Astrocyte (in vitro differentiated cells and primary cell): ENCODE measurements around the gene B3GNT7. TPM values are rescaled to one million over a fixed set of nuclear protein-coding genes. Genes with fewer than 3 reads are reported as not detected.

Source experiments
- DNase-seq: peaks from one replicate; pipeline ENCODE4 v3.0.0-alpha.2; 2010; ENCODE audit warnings: low read depth
- FAIRE-seq: peaks from 2 replicates; lab custom pipeline; 2011; peaks lifted over from hg19 to GRCh38; lab: Jason Lieb, UNC
- H2AFZ ChIP-seq: 2 replicates; pipeline ENCODE4 v1.6.0; 2012; ENCODE audit warnings: low read depth, low read length, inconsistent platforms
- H3K27ac ChIP-seq: 2 replicates; pipeline ENCODE4 v1.5.1; 2011; ENCODE audit warnings: low read depth, low read length, inconsistent platforms
- H3K27me3 ChIP-seq: 2 replicates; pipeline ENCODE4 v1.6.0; 2011; ENCODE audit warnings: low read length, inconsistent platforms; ENCODE audit not compliant: insufficient read depth
- H3K36me3 ChIP-seq: 2 replicates; pipeline ENCODE4 v1.5.1; 2011; ENCODE audit warnings: low read length, inconsistent platforms; ENCODE audit not compliant: insufficient read depth
- H3K4me1 ChIP-seq: 2 replicates; pipeline ENCODE4 v1.5.1; 2011; ENCODE audit warnings: low read length, inconsistent platforms; ENCODE audit not compliant: insufficient read depth
- H3K4me2 ChIP-seq: 2 replicates; pipeline ENCODE4 v1.6.0; 2012; ENCODE audit warnings: low read length, inconsistent platforms
- H3K4me3 ChIP-seq: 2 replicates; pipeline ENCODE4 v1.5.1; 2011; ENCODE audit warnings: low read depth, mild to moderate bottlenecking, low read length, inconsistent platforms; ENCODE audit not compliant: insufficient read depth
- H3K79me2 ChIP-seq: 2 replicates; pipeline ENCODE4 v1.6.0; 2012; ENCODE audit warnings: mild to moderate bottlenecking, low read length, inconsistent platforms; ENCODE audit not compliant: insufficient read depth
- H3K9ac ChIP-seq: 2 replicates; pipeline ENCODE4 v1.6.0; 2012; ENCODE audit warnings: mild to moderate bottlenecking, low read length, inconsistent platforms
- H3K9me3 ChIP-seq: 2 replicates; pipeline ENCODE4 v1.5.1; 2012; ENCODE audit warnings: low read depth, mild to moderate bottlenecking, low read length, inconsistent platforms; ENCODE audit not compliant: insufficient read depth
- H4K20me1 ChIP-seq: 2 replicates; pipeline ENCODE4 v1.6.0; 2012; ENCODE audit warnings: low read length, inconsistent platforms; ENCODE audit not compliant: insufficient read depth
- H3K27ac Mint-ChIP-seq: one replicate; pipeline ENCODE4 v1.8.0; 2021; ENCODE audit warnings: mild to moderate bottlenecking, mixed read lengths; ENCODE audit not compliant: unreplicated experiment
- H3K27me3 Mint-ChIP-seq: one replicate; pipeline ENCODE4 v1.8.0; 2021; ENCODE audit warnings: low read depth, mixed read lengths; ENCODE audit not compliant: unreplicated experiment
- H3K36me3 Mint-ChIP-seq: one replicate; pipeline ENCODE4 v1.8.0; 2021; ENCODE audit warnings: low read depth, mixed read lengths; ENCODE audit not compliant: unreplicated experiment
- H3K4me1 Mint-ChIP-seq: one replicate; pipeline ENCODE4 v1.8.0; 2021; ENCODE audit warnings: low read depth, mixed read lengths; ENCODE audit not compliant: unreplicated experiment
- H3K4me3 Mint-ChIP-seq: one replicate; pipeline ENCODE4 v1.8.0; 2021; ENCODE audit warnings: mild to moderate bottlenecking, moderate library complexity, mixed read lengths; ENCODE audit not compliant: unreplicated experiment
- H3K9me3 Mint-ChIP-seq: one replicate; pipeline ENCODE4 v1.8.0; 2021; ENCODE audit warnings: mild to moderate bottlenecking, mixed read lengths; ENCODE audit not compliant: unreplicated experiment
- CTCF ChIP-seq: IDR thresholded peaks from 2 replicates; pipeline ENCODE4 v1.5.1; 2011; ENCODE audit warnings: low read depth, mild to moderate bottlenecking, inconsistent platforms, low read length, moderate library complexity; ENCODE audit not compliant: insufficient read depth
- EZH2 ChIP-seq: IDR thresholded peaks from 2 replicates; pipeline ENCODE4 v1.6.1; 2012; ENCODE audit warnings: mild to moderate bottlenecking, low read length, inconsistent platforms; ENCODE audit not compliant: insufficient read depth
- total RNA-seq: library from RNA; stranded (reverse); gene quantifications from 2 replicates; pipeline ENCODE4 v1.2.1, GENCODE V29; 2021

B3GNT7 gene
- total RNA-seq, 1 donor from 2014 or later: 1.7 TPM

GRCh38 chr2:231394211-231395141 lies 1.0 kb upstream of the B3GNT7 start:
- DNase-seq: no peak
- no peak for FAIRE-seq
- no peak overlapping the region for H3K4me3 ChIP-seq

GRCh38 chr2:231396058-231396821 lies 730 bp downstream of the B3GNT7 start:
- Mint-ChIP-seq H3K27ac (no peak overlapping the region), H3K4me3 (peak overlapping the region; percentile 60), H3K4me1 (peaks cover 7% of the 10 kb centered on the region), H3K9me3 (no peaks in the 10 kb centered on the region), H3K36me3 (no peaks in the 10 kb centered on the region), H3K27me3 (peaks cover 47% of the 10 kb centered on the region)
- Histone ChIP-seq H3K27ac (no peak overlapping the region), H3K4me3 (no peak overlapping the region), H3K9ac (no peak overlapping the region), H3K4me1 (peaks cover 7% of the 10 kb centered on the region), H3K4me2 (peak overlapping the region; percentile 66), H2AFZ (no peak overlapping the region), H3K79me2 (no peaks in the 10 kb centered on the region), H3K27me3 (peaks cover 11% of the 10 kb centered on the region), H4K20me1 (no peaks in the 10 kb centered on the region), H3K9me3 (no peaks in the 10 kb centered on the region), H3K36me3 (no peaks in the 10 kb centered on the region)
- DNase-seq (no peak), FAIRE-seq (no peak)
- TF ChIP-seq CTCF (no peak), EZH2 (peak; percentile 88)

More at GRCh38 chr2:231394211-231395141, 1.0 kb upstream of the B3GNT7 start:
- no peaks in the 10 kb centered on the region for H3K9me3 Mint-ChIP-seq
- H3K27ac Mint-ChIP-seq: no peak overlapping the region
- no peak overlapping the region for H3K4me3 Mint-ChIP-seq
- H3K79me2 ChIP-seq: no peaks in the 10 kb centered on the region
- peaks cover 51% of the 10 kb centered on the region for H3K27me3 Mint-ChIP-seq
- no peaks in the 10 kb centered on the region for H3K36me3 Mint-ChIP-seq
- no peaks in the 10 kb centered on the region for H3K9me3 ChIP-seq
- no peaks in the 10 kb centered on the region for H3K4me1 Mint-ChIP-seq
- peaks cover 11% of the 10 kb centered on the region for H3K27me3 ChIP-seq
- H4K20me1 ChIP-seq: no peaks in the 10 kb centered on the region
- H3K9ac ChIP-seq: no peak overlapping the region
- no peaks in the 10 kb centered on the region for H3K4me1 ChIP-seq
- no peak for TF ChIP-seq CTCF
- no peak for TF ChIP-seq EZH2
- H2AFZ ChIP-seq: no peak overlapping the region
- H3K4me2 ChIP-seq: no peak overlapping the region
- no peaks in the 10 kb centered on the region for H3K36me3 ChIP-seq
- no peak overlapping the region for H3K27ac ChIP-seq
